Thyroid gland (tissue), 4 donors: Measurements from ENCODE around the gene INPP4B.

ENCODE experiments used
- CTCF ChIP-seq, 6 experiments: fragments of 200-600 bp in 3 of 6; fragments of 450-650 bp in 3 of 6; sonication (generic) in 3 of 6; IDR thresholded peaks; one replicate each; pipeline ENCODE4 v1.5.1; 2016 to 2019; ENCODE audit warnings: antibody characterized with exemption in 6 of 6, mild to moderate bottlenecking in 2 of 6, inconsistent platforms in 1 of 6, moderate library complexity in 1 of 6
- POLR2A ChIP-seq, 2 donors: fragments of 450-650 bp; IDR thresholded peaks; one replicate each; pipeline ENCODE4 v1.6.1; 2017; ENCODE audit warnings: antibody characterized with exemption in 2 of 2, mild to moderate bottlenecking in 2 of 2, moderate library complexity in 1 of 2

GRCh38 chr4:142585411-142585810 is 260.7 kb downstream of the INPP4B start:
- TF ChIP-seq CTCF (IDR thresholded peaks at IDR 0.05) (no peak), POLR2A (IDR thresholded peaks at IDR 0.05) (no peak)
